Hematopoietic multipotent progenitor cell treated with erythropoietin and hydrocortisone succinate and interleukin-3 and kit ligand, for 8 days (in vitro differentiated cells): ENCODE measurements around the gene NAPEPLD.
"Not testable (repeated sequence)": the region's sequence is repeated elsewhere in the genome, so short reads cannot be mapped to it uniquely, and the experiment has no call there.

Experiments
- DNase-seq: peaks from one replicate; pipeline ENCODE4 v3.0.0-alpha.2; 2015

NAPEPLD gene

GRCh38 chr7:103106005-103106702 lies 42.7 kb downstream of the NAPEPLD start:
- no peak for DNase-seq

DNA sequence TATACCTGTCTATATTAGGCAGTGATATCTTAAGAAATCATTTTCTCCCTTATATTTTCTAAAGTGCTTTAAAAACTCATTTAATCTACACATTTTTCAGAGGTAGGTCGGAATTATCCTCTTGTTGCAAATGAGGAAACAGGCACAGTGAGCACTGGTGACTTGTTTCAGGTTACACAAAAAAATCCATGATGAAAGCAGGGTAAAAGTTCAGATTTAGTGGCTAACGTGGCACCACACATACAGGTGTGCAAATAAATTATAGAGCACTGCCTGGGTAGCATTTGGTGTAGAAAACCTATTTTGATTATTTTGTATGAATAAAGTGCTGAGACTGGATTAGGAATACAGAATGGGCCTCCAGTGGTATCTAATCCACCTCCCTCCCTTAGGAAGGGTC lies 47.4 kb downstream of the NAPEPLD start:
- no peak for DNase-seq

DNA sequence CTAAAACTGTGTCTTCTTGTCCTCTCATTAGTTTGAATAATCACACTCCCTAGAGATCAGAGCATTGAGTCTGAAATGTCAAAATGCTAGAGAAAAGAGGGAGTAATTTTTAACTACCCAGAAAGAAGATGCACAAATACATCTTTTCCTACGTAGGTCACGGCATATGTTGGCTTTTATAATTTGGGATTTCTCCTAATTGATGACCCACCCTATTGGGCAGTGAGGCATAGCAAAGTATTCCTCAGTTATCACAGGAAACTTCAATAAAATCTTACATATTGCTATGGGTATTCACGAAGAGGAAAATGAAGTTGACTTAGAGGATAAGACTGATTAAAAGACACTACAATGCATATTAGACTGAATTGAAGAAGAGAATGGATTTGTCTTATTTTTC lies 48.6 kb downstream of the NAPEPLD start:
- no peak for DNase-seq

GRCh38 chr7:103097041-103097440 lies 51.9 kb downstream of the NAPEPLD start:
- DNase-seq = peak; percentile 74

DNA sequence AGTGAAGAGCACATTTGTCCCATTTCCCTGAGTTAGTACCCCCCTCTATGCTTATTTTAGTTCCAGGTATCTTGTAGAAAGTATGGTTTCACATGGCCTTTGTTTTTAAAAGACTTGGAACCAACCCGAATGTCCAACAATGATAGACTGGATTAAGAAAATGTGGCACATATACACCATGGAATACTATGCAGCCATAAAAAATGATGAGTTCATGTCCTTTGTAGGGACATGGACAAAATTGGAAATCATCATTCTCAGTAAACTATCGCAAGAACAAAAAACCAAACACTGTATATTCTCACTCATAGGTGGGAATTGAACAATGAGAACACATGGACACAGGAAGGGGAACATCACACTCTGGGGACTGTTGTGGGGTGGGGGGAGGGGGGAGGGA lies 53.3 kb downstream of the NAPEPLD start:
- DNase-seq = not testable (repeated sequence)

DNA sequence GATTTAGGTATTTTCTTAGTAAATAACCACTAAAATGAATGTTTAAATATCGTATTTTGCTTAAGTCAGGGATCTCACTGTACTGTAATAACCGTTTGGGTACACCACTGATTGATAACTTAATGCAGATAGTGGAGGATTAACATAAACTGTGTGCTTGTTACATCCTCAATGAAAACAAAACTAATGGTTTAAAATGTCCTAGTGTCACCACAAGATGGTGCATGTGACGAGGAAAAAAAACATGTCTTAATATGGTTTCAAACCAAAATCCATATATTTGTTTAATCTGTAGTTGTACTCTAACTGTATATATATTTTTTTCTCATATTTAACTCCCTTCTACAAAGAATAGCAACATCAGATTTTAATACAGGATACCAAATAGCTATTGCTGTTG lies 54.8 kb downstream of the NAPEPLD start:
- DNase-seq = peak; percentile 57

DNA sequence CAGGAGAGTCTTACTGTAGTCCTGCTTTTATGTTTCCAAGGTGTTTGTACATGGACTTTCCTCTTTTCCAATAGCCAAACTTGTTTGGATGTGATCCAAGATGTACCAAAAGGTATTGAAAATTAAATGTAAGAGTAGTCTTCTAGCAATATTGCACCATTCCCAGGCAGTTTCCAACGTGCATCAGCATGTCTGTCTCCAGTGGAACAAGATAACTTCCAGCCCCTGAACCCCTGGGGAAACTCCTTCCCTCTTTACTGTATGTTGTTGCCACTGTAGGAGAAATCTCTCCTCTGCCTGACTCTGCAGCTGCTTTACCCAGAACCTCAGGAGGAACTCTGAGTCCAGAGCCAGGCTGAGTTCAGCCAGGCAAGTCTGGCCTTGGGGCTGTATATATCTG lies 55.5 kb downstream of the NAPEPLD start:
- no peak for DNase-seq

- not testable (repeated sequence) for DNase-seq
Observed at GRCh38 chr7:103092321-103092720, 56.6 kb downstream of the NAPEPLD start.

DNA sequence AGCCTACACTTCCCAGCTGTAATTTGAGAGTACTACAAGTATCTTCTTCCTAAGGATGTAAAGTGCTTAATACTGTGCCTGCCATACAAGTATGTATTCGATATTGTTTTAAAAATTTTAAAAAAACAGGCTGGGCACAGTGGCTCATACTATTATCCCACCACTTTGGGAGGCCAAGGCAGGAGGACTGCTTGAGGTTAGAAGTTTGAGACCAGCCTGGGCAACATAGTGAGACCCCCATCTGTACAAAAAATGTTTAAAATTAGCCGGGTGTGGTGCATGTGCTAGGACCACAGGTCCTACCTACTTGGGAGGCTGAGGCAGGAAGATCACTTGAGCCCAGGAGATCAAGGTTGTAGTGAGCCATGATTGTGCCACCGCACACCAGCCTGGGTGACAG lies 65.7 kb downstream of the NAPEPLD start:
- DNase-seq = no peak

DNA sequence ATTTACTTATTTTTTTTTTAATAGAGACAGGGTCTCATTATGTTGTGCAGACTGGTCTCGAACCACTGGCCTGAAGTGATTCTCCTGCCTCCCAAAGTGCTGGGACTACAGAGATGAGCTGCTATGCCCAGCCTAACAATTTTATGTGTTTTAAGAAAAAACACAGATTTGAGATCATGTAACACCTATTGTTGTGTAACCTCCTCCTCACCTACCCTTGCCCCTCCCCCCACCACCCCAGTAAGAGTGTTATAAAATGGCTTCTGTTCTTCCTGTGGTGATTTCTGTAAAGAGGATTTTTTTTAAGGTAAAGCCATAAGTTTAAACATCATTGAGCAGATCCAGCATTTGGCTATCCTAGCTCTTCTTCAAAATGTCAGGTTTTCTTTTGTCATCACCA lies 66.4 kb downstream of the NAPEPLD start:
- no peak for DNase-seq

DNA sequence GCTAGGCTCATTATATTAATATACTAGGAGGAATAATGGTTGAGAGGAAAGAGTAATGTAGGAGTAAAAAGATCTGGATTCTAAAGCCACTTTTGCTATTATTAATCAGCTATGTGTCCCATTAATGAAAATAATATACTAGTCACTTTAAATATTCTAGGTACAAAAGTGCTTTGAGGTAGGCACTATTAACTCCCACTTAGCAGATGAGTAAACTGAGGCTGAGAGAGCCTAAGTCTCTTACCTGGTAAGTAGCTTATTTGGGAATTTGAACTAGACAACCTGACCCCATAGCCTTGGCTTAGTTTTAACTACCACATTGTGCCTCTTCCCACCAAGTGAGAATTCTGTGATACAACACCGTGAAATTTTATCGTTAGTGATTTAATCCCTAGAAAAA lies 68.0 kb downstream of the NAPEPLD start:
- no peak for DNase-seq

DNA sequence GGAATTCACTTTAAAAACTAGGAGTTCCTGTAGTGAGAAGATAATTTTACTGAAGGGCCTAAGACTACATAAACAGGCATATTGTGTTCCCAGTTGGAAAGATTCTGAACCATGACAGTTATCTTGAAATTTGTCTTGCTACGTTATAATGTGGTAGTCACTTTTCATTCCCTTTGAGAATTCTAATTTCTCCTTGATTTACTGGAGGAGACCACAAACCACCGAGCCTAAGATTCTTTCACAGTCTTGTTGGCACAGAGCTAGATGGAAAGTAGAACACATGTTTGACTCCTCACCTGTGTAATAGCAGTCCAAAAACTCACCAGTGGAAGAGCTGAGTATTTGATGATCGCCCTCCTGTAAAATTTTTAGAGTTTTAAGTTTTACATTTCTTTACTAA lies 69.1 kb downstream of the NAPEPLD start:
- DNase-seq = no peak

- DNase-seq = not testable (repeated sequence)
Observed at GRCh38 chr7:103078226-103078625, 70.7 kb downstream of the NAPEPLD start.

DNA sequence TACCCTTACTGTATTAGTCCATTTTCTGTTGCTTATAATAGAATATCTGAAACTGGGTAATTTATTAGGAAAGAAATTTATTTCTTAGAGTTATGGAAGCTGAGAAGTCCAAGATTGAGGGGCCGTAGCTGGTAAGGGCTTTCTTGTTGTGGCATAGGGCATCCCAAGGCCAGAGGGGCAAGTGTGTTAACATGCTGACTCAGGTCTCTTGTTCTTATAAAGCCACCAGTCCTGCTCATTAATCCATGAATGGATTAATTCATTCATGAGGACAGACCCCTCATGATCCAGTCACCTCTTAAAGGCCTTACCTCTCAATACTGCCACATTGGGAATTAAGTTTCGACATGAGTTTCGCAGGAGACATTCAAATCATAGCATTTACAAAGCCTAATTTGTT lies 71.6 kb downstream of the NAPEPLD start:
- no peak for DNase-seq

- no peak for DNase-seq
Observed at GRCh38 chr7:103076764-103077163, 72.1 kb downstream of the NAPEPLD start.

DNA sequence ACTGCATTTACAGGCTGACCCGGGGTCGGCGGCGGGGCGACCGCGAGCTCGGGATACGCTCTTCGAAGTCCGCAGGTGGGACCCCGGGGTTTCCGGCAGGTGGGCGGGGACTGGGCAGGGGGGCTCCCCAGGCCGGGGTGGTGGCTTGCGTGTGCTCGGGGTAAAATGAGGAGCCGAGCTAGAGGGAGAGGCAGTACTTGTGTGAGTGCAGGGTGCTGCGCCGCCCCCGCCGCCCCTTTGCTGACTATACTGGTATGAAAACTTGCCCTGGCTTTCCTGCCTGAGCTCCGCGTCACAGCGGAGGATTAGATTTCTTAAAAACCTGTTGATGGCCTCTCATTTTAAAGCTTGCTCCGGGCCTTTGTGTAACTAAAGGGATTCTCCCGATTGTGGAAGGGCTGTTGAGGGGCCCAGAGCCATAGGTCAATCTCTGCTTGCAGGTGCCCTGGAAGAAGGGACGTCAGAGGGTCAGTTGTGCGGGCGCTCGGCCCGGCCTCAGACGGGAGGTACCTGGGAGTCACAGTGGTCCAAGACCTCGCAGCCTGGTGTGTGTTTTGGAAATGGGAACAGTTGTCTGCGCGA lies 73.5 kb downstream of the NAPEPLD start:
- peak; percentile 39 for DNase-seq

GRCh38 chr7:103074519-103075336 lies 74.2 kb downstream of the NAPEPLD start, which contains the start of the genes ARMC10 and FBXL13:
TSS of gene ARMC10 (plus strand) at chr7:103075140. CDS start at chr7:103075273, 133 bp downstream.
TSS of gene FBXL13 (minus strand) at chr7:103074796.
- peak; percentile 90 for DNase-seq

GRCh38 chr7:103073989-103074518 lies 74.8 kb downstream of the NAPEPLD start:
- DNase-seq = no peak

DNA sequence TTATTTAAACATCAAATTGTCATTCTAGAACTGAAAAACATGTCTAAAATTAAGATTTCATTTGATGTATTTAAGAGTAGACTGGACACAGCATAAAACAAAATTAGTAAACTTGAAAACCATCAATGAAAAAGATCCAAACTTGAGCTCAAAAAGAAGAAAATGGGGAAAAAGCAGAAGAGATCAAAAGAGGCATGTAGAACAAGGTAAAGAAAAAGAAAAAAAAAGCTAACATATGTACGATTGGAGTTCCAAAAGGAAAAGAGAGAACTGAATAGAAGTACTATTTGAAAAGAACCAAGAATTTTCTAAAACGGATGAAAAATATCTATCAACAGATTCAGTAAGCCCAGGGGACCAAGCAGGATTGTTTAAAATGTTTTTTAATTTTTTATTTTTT lies 77.9 kb downstream of the NAPEPLD start:
- no peak for DNase-seq

- no peak for DNase-seq
Observed at GRCh38 chr7:103068414-103069403, 80.2 kb downstream of the NAPEPLD start.

DNA sequence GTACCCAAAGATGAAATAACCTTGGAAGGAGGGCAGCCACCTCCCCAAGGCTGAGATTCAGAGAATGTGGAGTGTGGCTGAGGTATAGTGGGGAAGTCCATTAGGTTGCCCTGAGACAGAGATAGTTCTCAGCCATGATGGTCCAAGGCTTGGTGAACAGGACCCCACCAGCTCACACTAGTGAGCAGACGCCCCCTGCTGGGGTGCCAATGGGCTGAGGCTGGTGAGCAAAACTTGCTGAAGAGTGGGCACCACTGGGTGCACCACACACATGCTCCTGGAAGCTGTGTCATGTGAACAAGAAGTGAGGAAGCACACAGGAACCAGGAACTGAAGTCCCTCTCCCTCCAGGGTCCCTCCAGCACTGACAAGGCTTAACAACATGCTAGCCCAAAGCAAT lies 83.2 kb downstream of the NAPEPLD start:
- peak; percentile 75 for DNase-seq

GRCh38 chr7:103063895-103064294 lies 85.0 kb downstream of the NAPEPLD start:
- DNase-seq = no peak
